WERI-Rb-1 (cell line): Measurements from ENCODE around the gene ARMCX5.

Source experiments
- DNase-seq: peaks from one replicate; pipeline ENCODE4 v3.0.0-alpha.2; 2020
- H3K27ac ChIP-seq: fragments of 250-450 bp; sonication (Bioruptor Pico); 2 replicates; pipeline ENCODE4 v1.5.1; 2020; ENCODE audit warnings: mild to moderate bottlenecking, moderate library complexity
- H3K27me3 ChIP-seq: fragments of 250-450 bp; sonication (Bioruptor Pico); 2 replicates; pipeline ENCODE4 v1.5.1; 2021; ENCODE audit warnings: mild to moderate bottlenecking, low read depth, moderate library complexity; ENCODE audit not compliant: insufficient read depth, severe bottlenecking
- H3K36me3 ChIP-seq: fragments of 250-450 bp; sonication (Bioruptor Pico); 2 replicates; pipeline ENCODE4 v1.5.1; 2020; ENCODE audit warnings: mild to moderate bottlenecking, moderate library complexity
- H3K4me3 ChIP-seq: 2 replicates; pipeline ENCODE4 v1.5.1; 2011; ENCODE audit warnings: low read depth, mild to moderate bottlenecking, control low read depth, low read length
- H3K9me3 ChIP-seq: fragments of 250-450 bp; sonication (Bioruptor Pico); 2 replicates; pipeline ENCODE4 v1.5.1; 2021; ENCODE audit warnings: mild to moderate bottlenecking, moderate library complexity; ENCODE audit not compliant: severe bottlenecking
- TF ChIP-seq, protein P1 (sequence below): IDR thresholded peaks from 2 replicates; pipeline ENCODE4 v1.5.1; 2011; ENCODE audit warnings: low read depth, mild to moderate bottlenecking, control low read depth, inconsistent platforms, low read length

Gene ARMCX5

DNA sequence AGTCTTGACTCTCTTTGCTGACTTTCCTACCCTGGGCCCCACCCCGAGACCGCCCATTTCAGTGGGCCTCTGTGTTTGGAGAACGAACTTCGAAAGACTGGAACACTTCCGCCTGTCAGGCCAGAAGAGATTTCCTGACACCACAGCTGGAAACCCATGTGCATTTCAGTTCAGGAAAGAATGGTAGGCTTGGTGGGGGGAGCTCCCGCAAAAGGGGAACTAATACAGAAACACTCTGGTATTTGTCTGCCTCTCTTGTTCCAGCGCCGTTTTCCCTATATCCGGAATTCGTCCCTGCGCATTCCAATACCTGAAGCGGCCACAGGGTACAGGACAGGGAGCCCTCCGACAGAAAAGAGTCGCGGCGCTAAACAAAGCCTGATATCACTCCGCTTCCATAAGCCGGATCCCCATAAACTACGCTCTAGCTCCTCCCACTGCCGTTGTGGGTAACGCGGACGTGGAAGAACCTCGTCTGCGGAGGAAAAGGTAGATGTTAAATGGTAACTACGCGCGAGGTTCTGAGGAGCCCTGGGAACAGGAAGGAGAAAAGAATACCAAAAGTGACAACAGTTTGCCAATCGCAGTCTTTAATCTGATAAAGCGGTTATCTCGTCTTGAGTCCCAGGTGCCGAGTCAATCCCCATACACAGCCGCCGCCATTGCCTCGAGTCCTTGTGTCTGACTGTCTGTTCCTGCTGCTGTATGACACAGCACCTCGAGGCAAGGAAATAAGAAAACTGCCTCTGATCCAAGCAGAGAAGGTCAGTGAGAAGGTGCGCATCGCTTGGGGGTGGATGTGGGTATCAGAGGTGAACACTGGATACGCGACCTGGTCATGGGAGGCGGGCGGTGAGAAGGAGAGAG lies at the start of gene ARMCX5:
Gene ARMCX5 (plus strand): TSS at position 432 of the 867 bp plus-strand sequence. CDS start 2,627 bp downstream, outside the sequence.
- peak; percentile 54 for DNase-seq
- TF ChIP-seq, protein P1, sequence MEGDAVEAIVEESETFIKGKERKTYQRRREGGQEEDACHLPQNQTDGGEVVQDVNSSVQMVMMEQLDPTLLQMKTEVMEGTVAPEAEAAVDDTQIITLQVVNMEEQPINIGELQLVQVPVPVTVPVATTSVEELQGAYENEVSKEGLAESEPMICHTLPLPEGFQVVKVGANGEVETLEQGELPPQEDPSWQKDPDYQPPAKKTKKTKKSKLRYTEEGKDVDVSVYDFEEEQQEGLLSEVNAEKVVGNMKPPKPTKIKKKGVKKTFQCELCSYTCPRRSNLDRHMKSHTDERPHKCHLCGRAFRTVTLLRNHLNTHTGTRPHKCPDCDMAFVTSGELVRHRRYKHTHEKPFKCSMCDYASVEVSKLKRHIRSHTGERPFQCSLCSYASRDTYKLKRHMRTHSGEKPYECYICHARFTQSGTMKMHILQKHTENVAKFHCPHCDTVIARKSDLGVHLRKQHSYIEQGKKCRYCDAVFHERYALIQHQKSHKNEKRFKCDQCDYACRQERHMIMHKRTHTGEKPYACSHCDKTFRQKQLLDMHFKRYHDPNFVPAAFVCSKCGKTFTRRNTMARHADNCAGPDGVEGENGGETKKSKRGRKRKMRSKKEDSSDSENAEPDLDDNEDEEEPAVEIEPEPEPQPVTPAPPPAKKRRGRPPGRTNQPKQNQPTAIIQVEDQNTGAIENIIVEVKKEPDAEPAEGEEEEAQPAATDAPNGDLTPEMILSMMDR: no peak
- Histone ChIP-seq H3K36me3 (no peaks in the 10 kb centered on the region), H3K4me3 (peak within 1 kb of the TSS; percentile 46), H3K9me3 (no peaks in the 10 kb centered on the region), H3K27me3 (no peaks in the 10 kb centered on the region), H3K27ac (no peak within 1 kb of the TSS)

DNA sequence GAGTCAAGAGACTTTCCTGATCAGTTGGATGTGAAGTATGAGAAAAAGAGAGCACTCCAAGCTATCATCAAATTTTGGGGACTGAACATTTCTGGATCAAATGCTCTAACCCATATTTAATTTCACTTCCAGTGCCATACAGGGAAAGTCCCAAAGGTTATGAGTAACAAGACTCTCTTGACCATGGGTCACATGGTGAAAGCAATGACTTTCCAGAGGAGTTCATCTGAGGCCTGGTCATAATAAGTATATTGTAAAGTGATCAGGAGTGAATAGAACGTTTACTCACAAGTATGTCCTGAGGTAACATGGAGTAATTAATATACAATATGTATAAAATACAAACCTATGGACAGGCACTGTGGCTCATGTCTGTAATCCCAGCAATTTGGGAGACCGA lies 40.7 kb upstream of the ARMCX5 start:
- Histone ChIP-seq H3K9me3 (no peaks in the 10 kb centered on the region), H3K4me3 (no peak overlapping the region), H3K36me3 (no peaks in the 10 kb centered on the region), H3K27ac (no peak overlapping the region), H3K27me3 (peaks cover 45% of the 10 kb centered on the region)
- TF ChIP-seq, protein P1: no peak
- no peak for DNase-seq

DNA sequence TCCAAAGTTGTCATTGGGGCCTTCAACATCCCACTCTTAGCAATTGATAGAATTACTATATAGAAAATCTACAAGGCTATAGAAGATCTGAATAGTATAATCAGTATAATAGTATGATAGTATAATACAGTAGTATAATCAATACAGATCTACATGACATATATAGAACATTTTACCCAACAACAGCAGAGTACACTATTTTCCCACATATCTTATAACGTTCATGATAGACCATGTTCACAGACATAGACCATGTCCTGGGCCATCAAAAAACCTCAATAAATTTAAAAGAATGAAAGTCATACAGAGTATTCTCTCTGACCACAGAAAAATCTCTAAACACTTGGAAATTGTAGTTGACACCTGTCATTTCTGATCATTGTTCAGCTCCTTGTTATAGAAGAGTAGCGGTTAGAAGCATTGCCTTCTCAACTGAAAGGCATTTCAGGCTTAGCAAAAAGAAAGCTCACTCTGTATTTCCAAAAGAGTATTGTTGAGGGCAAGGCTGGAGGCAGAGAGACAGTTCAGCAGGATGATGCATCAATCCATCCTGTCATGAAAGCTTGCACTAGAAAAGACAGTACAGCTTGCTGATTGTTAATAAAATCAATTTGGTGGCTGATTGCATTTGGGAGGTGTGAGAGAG lies 38.8 kb upstream of the ARMCX5 start:
- Histone ChIP-seq H3K27ac (no peak overlapping the region), H3K27me3 (peaks cover 36% of the 10 kb centered on the region), H3K36me3 (no peaks in the 10 kb centered on the region), H3K9me3 (no peaks in the 10 kb centered on the region), H3K4me3 (no peak overlapping the region)
- no peak for DNase-seq
- TF ChIP-seq, protein P1: no peak

DNA sequence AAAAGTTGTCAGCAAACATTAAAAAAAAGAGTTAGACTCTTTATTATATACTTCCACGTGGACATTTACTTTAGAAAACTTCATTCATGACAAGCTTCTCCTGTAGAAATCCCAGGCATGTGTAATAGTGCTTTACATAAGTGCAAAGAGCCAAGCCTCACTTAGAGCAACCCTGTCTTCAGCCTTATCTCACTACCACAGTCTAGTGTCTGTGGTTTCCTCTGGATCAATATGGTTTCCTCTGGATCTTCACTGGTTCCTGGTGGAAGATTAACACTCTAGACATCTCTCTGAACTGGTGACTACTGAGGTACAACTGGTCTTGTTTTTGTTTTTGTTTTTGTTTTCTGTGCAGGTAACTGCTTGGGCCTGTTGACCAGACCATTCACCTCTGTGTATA lies 18.4 kb upstream of the ARMCX5 start:
- Histone ChIP-seq H3K4me3 (no peak overlapping the region), H3K9me3 (no peaks in the 10 kb centered on the region), H3K36me3 (no peaks in the 10 kb centered on the region), H3K27me3 (peaks cover 8% of the 10 kb centered on the region), H3K27ac (no peak overlapping the region)
- no peak for DNase-seq
- TF ChIP-seq, protein P1: no peak

DNA sequence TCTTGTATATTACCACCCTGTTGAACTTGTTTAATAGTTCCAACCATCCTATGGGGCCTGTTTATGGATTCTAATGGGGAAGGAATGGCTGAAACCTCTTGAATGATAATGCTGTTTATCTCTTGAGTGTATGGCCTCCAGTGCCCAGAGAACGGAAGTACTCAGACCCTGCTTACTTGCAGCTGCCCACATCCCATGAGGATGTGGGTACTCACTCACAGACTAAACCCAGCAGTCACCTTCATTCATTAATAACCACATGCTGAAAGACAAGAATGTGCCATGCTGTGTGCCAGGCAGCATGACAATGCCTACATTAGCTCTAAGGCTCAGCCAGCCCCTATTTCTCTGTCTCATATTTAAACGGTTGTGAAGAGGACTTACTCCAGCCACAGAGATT lies 5.9 kb upstream of the ARMCX5 start:
- Histone ChIP-seq H3K27ac (no peak overlapping the region), H3K4me3 (no peak overlapping the region), H3K36me3 (no peaks in the 10 kb centered on the region), H3K9me3 (no peaks in the 10 kb centered on the region), H3K27me3 (peaks cover 6% of the 10 kb centered on the region)
- no peak for DNase-seq
- TF ChIP-seq, protein P1: no peak
